IPS DF 4.7 (cell line): ENCODE results near the gene FLNC.

Experiments
- DNase-seq: peaks from one replicate; pipeline ENCODE4 v3.0.0-alpha.2; 2013; ENCODE audit warnings: low spot score; ENCODE audit errors: extremely low read depth

Gene FLNC

GRCh38 chr7:128830231-128831177 lies at the start of gene FLNC:
TSS of gene FLNC (plus strand) at chr7:128830406. CDS start at chr7:128830638, 232 bp downstream.
- DNase-seq, result no peak

- no peak for DNase-seq
Observed at GRCh38 chr7:128781126-128781525, 49.1 kb upstream of the FLNC start.

- DNase-seq, result no peak
Observed at GRCh38 chr7:128781851-128782250, 48.4 kb upstream of the FLNC start.

- DNase-seq, result peak; percentile 79
Observed at GRCh38 chr7:128783143-128783861, 46.9 kb upstream of the FLNC start.

- no peak for DNase-seq
Observed at GRCh38 chr7:128785738-128786137, 44.5 kb upstream of the FLNC start.

- no peak for DNase-seq
Observed at GRCh38 chr7:128788446-128789412, 41.5 kb upstream of the FLNC start.

GRCh38 chr7:128790315-128791041 lies 39.7 kb upstream of the FLNC start:
- no peak for DNase-seq

- DNase-seq, result no peak
Observed at GRCh38 chr7:128791121-128791971, 38.9 kb upstream of the FLNC start, which contains the start of gene CCDC136. TSS of gene CCDC136 (plus strand) at chr7:128791968. CDS start at chr7:128792412, 444 bp downstream.

GRCh38 chr7:128791972-128792327 lies 38.3 kb upstream of the FLNC start:
- no peak for DNase-seq

- DNase-seq, result no peak
Observed at GRCh38 chr7:128792471-128793180, 37.6 kb upstream of the FLNC start.

- no peak for DNase-seq
Observed at GRCh38 chr7:128793181-128793547, 37.0 kb upstream of the FLNC start.

GRCh38 chr7:128794020-128794419 lies 36.2 kb upstream of the FLNC start:
- no peak for DNase-seq

- no peak for DNase-seq
Observed at GRCh38 chr7:128794436-128794835, 35.8 kb upstream of the FLNC start.

GRCh38 chr7:128795129-128795528 lies 35.1 kb upstream of the FLNC start:
- no peak for DNase-seq

GRCh38 chr7:128796327-128796726 lies 33.9 kb upstream of the FLNC start:
- DNase-seq, result no peak

- DNase-seq, result no peak
Observed at GRCh38 chr7:128799451-128799850, 30.8 kb upstream of the FLNC start.

- DNase-seq, result no peak
Observed at GRCh38 chr7:128800567-128800966, 29.6 kb upstream of the FLNC start.

- no peak for DNase-seq
Observed at GRCh38 chr7:128801003-128801402, 29.2 kb upstream of the FLNC start.
